CD4-positive, alpha-beta memory T cell (primary cell): ENCODE results near the gene BPIFB4. TPM values are rescaled to one million over a fixed set of nuclear protein-coding genes. Genes with fewer than 3 reads are reported as not detected.
A peak's percentile ranks its signal among the peaks of the same experiment; 100 is the strongest.

Experiments used
- CTCF ChIA-PET: fragments of 350-600 bp; sonication (Branson Sonifier 250); formaldehyde crosslinking; loops from one replicate; lab custom pipeline; 2021; ENCODE audit warnings: inconsistent platforms; ENCODE audit not compliant: partially characterized antibody; lab: Charles Lee
- POLR2A ChIA-PET: fragments of 350-600 bp; sonication (Branson Sonifier 250); formaldehyde crosslinking; loops from one replicate; lab custom pipeline; 2021; ENCODE audit not compliant: partially characterized antibody; lab: Charles Lee
- DNase-seq, 5 donors: peaks; one replicate each; pipeline versions ENCODE4 v3.0.0 to v3.0.0-alpha.2; 2020 to 2022; ENCODE audit warnings: mixed read lengths in 1 of 5
- H3K27ac ChIP-seq: one replicate; pipeline ENCODE4 v1.7.0; 2013; ENCODE audit warnings: low read depth, low read length
- H3K27me3 ChIP-seq: 2 replicates; pipeline ENCODE4 v1.7.0; 2013; ENCODE audit warnings: mild to moderate bottlenecking, low read length, moderate library complexity; ENCODE audit not compliant: insufficient read depth
- H3K36me3 ChIP-seq: 2 replicates; pipeline ENCODE4 v1.7.0; 2013; ENCODE audit warnings: mild to moderate bottlenecking, low read length, moderate library complexity; ENCODE audit not compliant: insufficient read depth
- H3K4me1 ChIP-seq: 2 replicates; pipeline ENCODE4 v1.7.0; 2013; ENCODE audit warnings: mild to moderate bottlenecking, low read length, moderate library complexity; ENCODE audit not compliant: insufficient read depth
- H3K4me3 ChIP-seq, 2 donors: one replicate each; pipeline ENCODE4 v1.7.0; 2013; ENCODE audit warnings: low read length in 2 of 2, mild to moderate bottlenecking in 1 of 2
- H3K9me3 ChIP-seq, 2 donors: one replicate each; pipeline ENCODE4 v1.7.0; 2013; ENCODE audit warnings: low read length in 2 of 2, control low read depth in 1 of 2; ENCODE audit not compliant: control insufficient read depth in 1 of 2
- H3K27ac Mint-ChIP-seq, 7 donors: one replicate each; pipeline ENCODE4 v1.8.0; 2020 to 2021; ENCODE audit warnings: mixed read lengths in 7 of 7, mild to moderate bottlenecking in 6 of 7, inconsistent platforms in 3 of 7, moderate library complexity in 3 of 7
- H3K27me3 Mint-ChIP-seq, 2 donors: one replicate each; pipeline ENCODE4 v1.8.0; 2020 to 2021; ENCODE audit warnings: mixed read lengths in 2 of 2
- H3K36me3 Mint-ChIP-seq, 2 donors: one replicate each; pipeline ENCODE4 v1.8.0; 2020 to 2021; ENCODE audit warnings: mixed read lengths in 2 of 2, inconsistent platforms in 1 of 2, mild to moderate bottlenecking in 1 of 2
- H3K4me1 Mint-ChIP-seq, 4 donors: one replicate each; pipeline ENCODE4 v1.8.0; 2020 to 2021; ENCODE audit warnings: mixed read lengths in 4 of 4, mild to moderate bottlenecking in 1 of 4
- H3K4me3 Mint-ChIP-seq, 8 donors: one replicate each; pipeline ENCODE4 v1.8.0; 2020 to 2021; ENCODE audit warnings: mixed read lengths in 8 of 8, mild to moderate bottlenecking in 7 of 8, moderate library complexity in 6 of 8, inconsistent platforms in 3 of 8
- H3K9me3 Mint-ChIP-seq, 8 donors: one replicate each; pipeline ENCODE4 v1.8.0; 2020 to 2021; ENCODE audit warnings: mixed read lengths in 8 of 8, mild to moderate bottlenecking in 5 of 8, inconsistent platforms in 3 of 8, moderate library complexity in 1 of 8
- intact Hi-C: fragments of 100-400 bp; cut with micrococcal nuclease; formaldehyde crosslinking; loops from one replicate; pipeline ENCODE4 v1.15.1; 2023
- polyA plus RNA-seq, 2 donors: library from polyadenylated mRNA; unstranded; fragments of 300-500 nt; fragmentation: Illumina TruSeq; gene quantifications; one replicate each; pipeline ENCODE4 v1.2.3, GENCODE V29; 2021
- total RNA-seq, 2 experiments: library from RNA; stranded (reverse); gene quantifications; one replicate each; pipeline ENCODE4 v1.2.3, GENCODE V29; 2021

Gene BPIFB4
- total and polyA plus RNA-seq, 4 experiments from 2014 or later = not detected

- CTCF ChIA-PET = interaction anchor here (1.0 to 1.6 kb wide), 2 partner anchors 10 to 185 kb away, joined by 3 to 5 read pairs; no protein-coding TSS in a partner anchor
- POLR2A ChIA-PET = no interaction called here
These were observed 6.7 kb downstream of the BPIFB4 start for GRCh38 chr20:33086052-33086722.

GRCh38 chr20:33091147-33091546, 11.7 kb downstream of the BPIFB4 start:
- ChIA-PET POLR2A (no interaction called here), CTCF (interaction anchor here (0.9 to 1.2 kb wide), 2 partner anchors 14 to 301 kb away, joined by 3 to 6 read pairs; no protein-coding TSS in a partner anchor)
- no peak for DNase-seq
- no peaks in the 10 kb centered on the region for H3K36me3 ChIP-seq
- no peak overlapping the region for H3K27ac ChIP-seq
- Mint-ChIP-seq H3K27ac (no peak overlapping the region), H3K4me1 (peaks cover 0 to 6% (median 3%) of the 10 kb centered on the region in 4 donors), H3K9me3 (no peaks in the 10 kb centered on the region), H3K27me3 (no peaks in the 10 kb centered on the region), H3K36me3 (no peaks in the 10 kb centered on the region), H3K4me3 (no peak overlapping the region)
- intact Hi-C loops = no loop called here
- peaks cover 6% of the 10 kb centered on the region for H3K4me1 ChIP-seq
- no peaks in the 10 kb centered on the region for H3K9me3 ChIP-seq
- no peak overlapping the region for H3K4me3 ChIP-seq
- no peaks in the 10 kb centered on the region for H3K27me3 ChIP-seq

More at GRCh38 chr20:33086052-33086722, 6.7 kb downstream of the BPIFB4 start:
- Mint-ChIP-seq H3K4me1 (no peaks in the 10 kb centered on the region), H3K4me3 (no peak overlapping the region), H3K36me3 (no peaks in the 10 kb centered on the region), H3K27me3 (no peaks in the 10 kb centered on the region), H3K27ac (no peak overlapping the region), H3K9me3 (no peaks in the 10 kb centered on the region)
- intact Hi-C loops = no loop called here
- no peak overlapping the region for H3K4me3 ChIP-seq
- H3K27me3 ChIP-seq = no peaks in the 10 kb centered on the region
- no peak for DNase-seq
- no peaks in the 10 kb centered on the region for H3K4me1 ChIP-seq
- no peaks in the 10 kb centered on the region for H3K36me3 ChIP-seq
- H3K9me3 ChIP-seq = no peaks in the 10 kb centered on the region
- no peak overlapping the region for H3K27ac ChIP-seq

- Mint-ChIP-seq H3K4me1 (peaks cover 0 to 6% (median 3%) of the 10 kb centered on the region in 4 donors), H3K36me3 (no peaks in the 10 kb centered on the region), H3K27me3 (no peaks in the 10 kb centered on the region), H3K27ac (peak overlapping the region in 1 of 7 donors; percentile 1), H3K9me3 (no peaks in the 10 kb centered on the region), H3K4me3 (no peak overlapping the region)
- ChIA-PET POLR2A (no interaction called here), CTCF (interaction anchor here (1.2 kb wide), 1 partner anchor 302 kb away, joined by 6 read pairs; no protein-coding TSS in a partner anchor)
- peaks cover 6% of the 10 kb centered on the region for H3K4me1 ChIP-seq
- intact Hi-C loops = no loop called here
- no peak for DNase-seq
- H3K27me3 ChIP-seq = no peaks in the 10 kb centered on the region
- no peak overlapping the region for H3K27ac ChIP-seq
- no peaks in the 10 kb centered on the region for H3K9me3 ChIP-seq
- H3K36me3 ChIP-seq = no peaks in the 10 kb centered on the region
- H3K4me3 ChIP-seq = no peak overlapping the region
These were observed 12.2 kb downstream of the BPIFB4 start for GRCh38 chr20:33091693-33092092.

- Histone ChIP-seq H3K9me3 (no peaks in the 10 kb centered on the region), H3K27me3 (no peaks in the 10 kb centered on the region), H3K4me3 (no peak overlapping the region), H3K36me3 (no peaks in the 10 kb centered on the region), H3K4me1 (peaks cover 6% of the 10 kb centered on the region), H3K27ac (no peak overlapping the region)
- DNase-seq = no peak
- no peak overlapping the region for H3K4me3 Mint-ChIP-seq
- CTCF ChIA-PET = no interaction called here
- H3K36me3 Mint-ChIP-seq = no peaks in the 10 kb centered on the region
- intact Hi-C loops = no loop called here
- H3K9me3 Mint-ChIP-seq = no peaks in the 10 kb centered on the region
- no peak overlapping the region for H3K27ac Mint-ChIP-seq
- POLR2A ChIA-PET = no interaction called here
- no peaks in the 10 kb centered on the region for H3K27me3 Mint-ChIP-seq
- peaks cover 0 to 6% (median 3%) of the 10 kb centered on the region in 4 donors for H3K4me1 Mint-ChIP-seq
These were observed 12.9 kb downstream of the BPIFB4 start for GRCh38 chr20:33092361-33092760.

- POLR2A ChIA-PET = no interaction called here
- Mint-ChIP-seq H3K9me3 (no peaks in the 10 kb centered on the region), H3K36me3 (no peaks in the 10 kb centered on the region), H3K27me3 (no peaks in the 10 kb centered on the region), H3K4me3 (no peak overlapping the region), H3K27ac (peak overlapping the region in 2 of 7 donors; percentile 5 to 12), H3K4me1 (peaks cover 0 to 6% (median 3%) of the 10 kb centered on the region in 4 donors)
- no peak for DNase-seq
- Histone ChIP-seq H3K9me3 (no peaks in the 10 kb centered on the region), H3K27me3 (no peaks in the 10 kb centered on the region), H3K36me3 (no peaks in the 10 kb centered on the region), H3K4me3 (no peak overlapping the region), H3K27ac (no peak overlapping the region), H3K4me1 (peaks cover 6% of the 10 kb centered on the region)
- intact Hi-C loops = no loop called here
- CTCF ChIA-PET = no interaction called here
These were observed 13.6 kb downstream of the BPIFB4 start for GRCh38 chr20:33093074-33093473.

- Histone ChIP-seq H3K9me3 (no peaks in the 10 kb centered on the region), H3K27ac (no peak overlapping the region), H3K4me3 (no peak overlapping the region), H3K27me3 (no peaks in the 10 kb centered on the region), H3K4me1 (peaks cover 6% of the 10 kb centered on the region), H3K36me3 (no peaks in the 10 kb centered on the region)
- intact Hi-C loops = no loop called here
- no peak for DNase-seq
- Mint-ChIP-seq H3K27ac (peak overlapping the region in 1 of 7 donors; percentile 41), H3K36me3 (no peaks in the 10 kb centered on the region), H3K4me1 (peaks cover 0 to 6% (median 3%) of the 10 kb centered on the region in 4 donors), H3K9me3 (no peaks in the 10 kb centered on the region), H3K4me3 (no peak overlapping the region), H3K27me3 (no peaks in the 10 kb centered on the region)
- ChIA-PET CTCF (interaction anchor here (2.0 kb wide), 1 partner anchor 148 kb away, joined by 9 read pairs; no protein-coding TSS in a partner anchor), POLR2A (no interaction called here)
These were observed 14.1 kb downstream of the BPIFB4 start for GRCh38 chr20:33093582-33093981.

- ChIA-PET POLR2A (no interaction called here), CTCF (interaction anchor here (2.0 to 3.0 kb wide), 2 partner anchors 150 to 194 kb away, joined by 9 to 36 read pairs; no protein-coding TSS in a partner anchor)
- Histone ChIP-seq H3K27me3 (no peaks in the 10 kb centered on the region), H3K4me1 (peaks cover 6% of the 10 kb centered on the region), H3K4me3 (no peak overlapping the region), H3K9me3 (no peaks in the 10 kb centered on the region), H3K36me3 (no peaks in the 10 kb centered on the region), H3K27ac (no peak overlapping the region)
- Mint-ChIP-seq H3K4me1 (peaks cover 0 to 6% (median 3%) of the 10 kb centered on the region in 4 donors), H3K4me3 (no peak overlapping the region), H3K9me3 (no peaks in the 10 kb centered on the region), H3K27me3 (no peaks in the 10 kb centered on the region), H3K36me3 (no peaks in the 10 kb centered on the region), H3K27ac (no peak overlapping the region)
- intact Hi-C loops = no loop called here
- no peak for DNase-seq
These were observed 15.8 kb downstream of the BPIFB4 start for GRCh38 chr20:33095249-33095648.
